Hindlimb muscle (tissue), 1 donor: Measurements from ENCODE around the gene ATF4. TPM values are rescaled to one million over a fixed set of nuclear protein-coding genes. Genes with fewer than 3 reads are reported as not detected.
"Not testable (repeated sequence)": the region's sequence is repeated elsewhere in the genome, so short reads cannot be mapped to it uniquely, and the experiment has no call there.

Source experiments
- DNase-seq: peaks from one replicate; pipeline ENCODE4 v3.0.0-alpha.2; 2013
- polyA plus RNA-seq: library from polyadenylated mRNA; unstranded; fragments of 120-200 nt; gene quantifications from one replicate; pipeline ENCODE4 v1.2.1, GENCODE V29; 2013; ENCODE audit not compliant: insufficient read length

Gene ATF4
- polyA plus RNA-seq, 1 donor, result 326 TPM

- DNase-seq, result no peak
Measured at GRCh38 chr22:39489094-39490068, 31.0 kb upstream of the ATF4 start.

DNA sequence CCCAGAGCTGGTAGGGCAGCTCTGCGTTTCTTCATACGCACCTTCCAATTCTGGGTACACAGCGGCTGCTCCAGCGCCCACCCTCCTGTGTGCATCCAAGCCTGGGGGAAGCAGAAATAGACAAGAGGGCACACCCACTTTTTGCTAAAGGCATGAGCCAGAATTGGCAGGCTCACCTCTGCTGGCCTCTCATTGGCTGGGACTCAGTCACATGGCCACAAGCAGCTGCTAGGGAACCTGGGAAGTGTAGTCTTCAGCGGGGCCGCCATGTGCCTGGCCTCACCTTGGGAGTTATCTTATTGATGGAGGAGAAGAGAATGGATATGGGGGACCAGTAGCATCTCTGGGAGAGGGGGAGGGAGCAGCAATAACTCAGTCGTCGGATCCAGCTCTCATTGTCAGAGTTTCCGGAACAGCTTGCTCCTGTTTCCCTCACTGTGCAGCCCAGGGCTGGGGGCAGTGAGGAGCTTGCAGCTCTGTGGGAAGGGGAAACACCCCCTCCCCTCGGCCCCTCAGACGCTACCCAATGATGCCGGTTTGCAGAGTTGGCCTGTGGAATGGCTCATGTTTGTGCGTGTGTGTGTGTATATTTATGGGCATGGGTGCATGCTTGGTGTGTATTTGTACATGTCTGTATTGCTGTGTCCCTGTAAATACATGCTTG is 30.1 kb upstream of the ATF4 start:
- peak; percentile 67 for DNase-seq

DNA sequence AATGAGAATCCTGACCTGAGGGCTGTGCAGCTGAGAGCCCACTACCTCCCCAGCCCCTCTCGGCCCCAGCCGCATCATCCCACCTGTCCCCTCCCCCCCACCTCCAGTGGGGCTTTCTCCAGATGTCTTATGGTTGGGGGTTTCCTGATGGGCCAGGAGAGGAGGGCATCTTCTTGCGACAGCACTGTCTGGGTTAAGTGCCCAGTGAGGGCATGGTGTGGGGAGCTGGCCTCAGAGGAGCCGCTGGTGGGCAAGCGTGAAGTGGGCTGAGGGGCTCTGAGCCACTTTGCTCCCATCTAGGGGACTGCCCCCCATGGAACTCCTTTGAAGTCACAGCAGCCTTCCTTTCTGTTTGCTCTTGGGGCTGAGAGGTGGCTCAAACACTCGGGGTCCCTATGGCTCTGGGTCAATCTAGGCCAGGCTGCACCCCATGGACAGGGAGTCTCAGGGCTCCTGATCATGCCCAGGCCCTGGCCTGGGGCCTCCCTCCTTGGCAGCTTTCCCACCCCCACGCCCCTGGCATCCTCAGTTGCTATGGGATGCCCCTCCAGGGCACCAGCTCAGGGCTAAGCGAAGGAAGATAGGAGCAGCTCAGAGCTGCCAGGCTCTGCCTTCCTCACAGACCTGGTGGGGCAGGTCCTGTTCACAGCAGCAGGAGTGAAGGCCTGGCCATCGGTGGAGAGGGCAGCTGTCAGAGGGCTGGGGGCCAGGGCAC is 29.2 kb upstream of the ATF4 start:
- no peak for DNase-seq

GRCh38 chr22:39491696-39492095 is 28.7 kb upstream of the ATF4 start:
- DNase-seq, result no peak

- DNase-seq, result no peak
Measured at GRCh38 chr22:39492186-39492585, 28.2 kb upstream of the ATF4 start.

DNA sequence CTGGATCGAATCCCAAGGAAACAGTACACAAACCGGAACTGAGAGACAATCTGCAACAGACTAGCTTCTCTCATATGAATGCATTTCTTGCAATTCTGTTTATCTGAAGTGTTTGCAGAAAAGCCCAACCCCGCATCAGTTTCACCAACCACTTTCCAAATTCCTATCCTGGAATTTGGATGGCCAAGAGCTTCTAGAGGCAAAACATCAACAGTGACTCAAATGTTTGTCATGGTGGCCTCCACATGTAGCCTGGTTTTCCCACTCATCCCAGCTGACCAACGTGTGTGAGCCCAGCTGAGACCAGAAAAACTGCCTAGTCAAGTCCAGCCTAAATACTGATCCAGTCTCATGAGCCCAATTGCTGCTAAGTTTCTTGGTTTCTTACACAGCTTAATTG is 26.6 kb upstream of the ATF4 start:
- no peak for DNase-seq

DNA sequence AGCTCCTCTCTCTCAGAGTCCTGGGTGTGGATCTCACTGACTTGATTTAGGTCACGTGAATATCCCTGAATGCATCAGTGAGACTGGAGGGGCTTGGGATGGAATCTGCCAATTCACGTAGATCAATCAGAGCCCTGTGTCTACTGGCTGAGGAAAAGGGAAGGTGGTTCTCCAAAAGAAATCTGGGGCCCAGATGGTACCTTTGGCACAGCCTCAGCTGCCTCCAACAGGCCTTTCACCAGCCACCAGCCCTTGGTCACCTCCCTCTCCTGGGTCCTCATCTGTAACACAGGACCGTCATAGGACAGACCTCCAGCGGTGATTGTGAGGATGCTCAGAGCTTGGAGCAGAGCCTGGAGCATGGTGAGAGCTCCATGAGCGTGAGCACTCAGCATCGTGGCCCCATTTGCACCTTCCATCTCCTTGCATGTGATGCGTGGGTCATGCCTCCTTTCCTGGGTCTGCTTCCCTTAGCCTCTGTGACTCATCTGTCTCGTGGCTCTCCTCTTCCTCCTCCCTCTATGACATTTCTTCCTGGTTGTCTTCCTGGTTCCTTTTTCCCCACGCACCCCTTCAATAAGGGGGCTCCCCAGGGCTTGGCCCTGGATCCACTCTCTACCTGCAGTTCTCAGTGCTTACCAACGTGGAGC is 25.8 kb upstream of the ATF4 start:
- no peak for DNase-seq

DNA sequence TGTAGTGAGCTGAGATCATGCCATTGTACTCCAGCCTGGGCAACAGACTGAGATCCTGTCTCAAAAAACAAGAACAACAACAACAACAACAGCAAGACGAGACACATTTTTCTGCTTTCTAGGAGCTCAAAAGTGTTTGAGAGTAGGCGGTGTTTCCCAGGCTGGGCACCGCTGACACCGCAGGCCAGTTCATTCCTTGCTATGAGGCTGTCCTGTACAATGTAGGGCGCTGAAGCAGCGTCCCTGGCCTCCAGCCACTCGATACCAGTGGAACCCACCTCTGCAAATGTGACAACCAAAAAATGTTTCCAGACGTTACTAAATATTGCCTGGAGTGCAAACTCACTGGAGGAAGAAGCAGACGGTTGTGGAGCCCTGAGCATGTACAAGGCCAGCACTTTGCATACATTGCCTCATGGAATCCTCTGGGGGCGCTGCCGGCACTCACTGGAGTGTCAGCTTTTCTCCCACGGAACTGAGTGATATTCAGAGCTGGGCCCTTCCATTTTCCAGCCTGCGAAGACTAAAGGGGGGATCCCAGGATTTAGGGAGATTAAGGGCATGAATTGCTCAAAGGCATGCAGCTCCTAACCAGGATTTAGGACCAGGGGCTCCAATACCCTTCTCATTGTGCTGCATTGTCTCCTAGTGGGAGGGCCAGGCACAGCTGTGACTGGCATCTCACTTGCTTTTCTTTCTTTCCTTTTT is 24.1 kb upstream of the ATF4 start:
- peak; percentile 74 for DNase-seq

DNA sequence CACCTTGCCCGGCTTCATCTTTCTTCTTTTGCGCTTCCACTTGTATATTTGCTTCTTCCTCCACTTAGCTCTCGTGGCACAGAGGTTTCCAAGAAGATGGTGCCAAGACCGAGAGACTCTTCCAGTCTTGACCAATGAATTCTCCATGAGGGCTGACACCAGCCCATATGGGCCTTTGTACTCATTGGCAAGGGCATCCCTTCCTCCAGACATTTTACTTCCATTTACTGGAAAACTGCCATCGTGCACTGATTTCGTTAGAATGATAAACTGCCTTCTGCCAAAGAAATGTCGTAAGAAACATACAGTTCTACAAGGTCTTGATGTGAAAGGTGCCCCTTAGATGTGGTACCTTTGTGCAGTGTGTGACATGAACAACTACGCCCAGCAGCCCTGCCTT is 22.9 kb upstream of the ATF4 start:
- DNase-seq, result no peak

GRCh38 chr22:39498368-39498767 is 22.0 kb upstream of the ATF4 start:
- DNase-seq, result no peak

- no peak for DNase-seq
Measured at GRCh38 chr22:39498802-39499201, 21.6 kb upstream of the ATF4 start.

GRCh38 chr22:39500101-39500500 is 20.3 kb upstream of the ATF4 start:
- no peak for DNase-seq

GRCh38 chr22:39501644-39502108 is 18.7 kb upstream of the ATF4 start:
- DNase-seq, result no peak

DNA sequence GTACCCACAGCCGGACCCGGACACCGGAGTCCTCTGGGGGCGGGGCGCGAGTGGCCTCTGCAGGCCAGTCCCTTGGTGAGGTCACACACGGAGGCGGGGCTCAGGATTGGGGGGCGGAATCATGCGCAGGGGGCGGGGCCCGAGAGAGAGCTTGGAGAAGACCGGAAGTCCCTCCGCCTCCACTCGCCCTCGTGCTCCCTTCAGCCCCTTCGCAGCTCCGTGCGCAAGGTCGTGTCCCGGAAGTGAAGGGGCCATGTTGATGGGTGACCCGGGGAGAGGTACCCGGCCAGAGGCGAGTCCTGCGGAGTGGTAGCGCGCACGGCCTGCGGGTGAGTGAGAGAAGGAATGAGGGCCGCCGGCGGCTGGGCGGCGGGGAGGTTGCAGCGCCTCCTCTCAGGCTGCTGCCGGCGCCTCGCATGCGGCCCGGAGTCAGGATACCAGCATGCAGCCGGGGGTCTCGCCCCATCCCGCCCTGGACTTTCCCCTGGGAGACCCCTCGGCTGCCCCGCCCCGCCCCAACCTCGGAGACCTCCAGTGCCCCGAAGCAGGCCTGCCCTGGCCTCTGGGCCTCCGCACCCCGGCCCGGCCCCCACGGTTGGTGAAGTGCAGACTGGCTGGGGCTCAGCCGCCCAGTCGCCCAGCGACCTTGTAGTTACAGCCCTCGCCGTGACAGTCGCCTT is 18.1 kb upstream of the ATF4 start, which contains the start of gene MIEF1:
TSS of gene MIEF1 (plus strand) at position 182 of the 680 bp plus-strand sequence. CDS start 9,005 bp downstream, outside the sequence.
- peak; percentile 97 for DNase-seq

DNA sequence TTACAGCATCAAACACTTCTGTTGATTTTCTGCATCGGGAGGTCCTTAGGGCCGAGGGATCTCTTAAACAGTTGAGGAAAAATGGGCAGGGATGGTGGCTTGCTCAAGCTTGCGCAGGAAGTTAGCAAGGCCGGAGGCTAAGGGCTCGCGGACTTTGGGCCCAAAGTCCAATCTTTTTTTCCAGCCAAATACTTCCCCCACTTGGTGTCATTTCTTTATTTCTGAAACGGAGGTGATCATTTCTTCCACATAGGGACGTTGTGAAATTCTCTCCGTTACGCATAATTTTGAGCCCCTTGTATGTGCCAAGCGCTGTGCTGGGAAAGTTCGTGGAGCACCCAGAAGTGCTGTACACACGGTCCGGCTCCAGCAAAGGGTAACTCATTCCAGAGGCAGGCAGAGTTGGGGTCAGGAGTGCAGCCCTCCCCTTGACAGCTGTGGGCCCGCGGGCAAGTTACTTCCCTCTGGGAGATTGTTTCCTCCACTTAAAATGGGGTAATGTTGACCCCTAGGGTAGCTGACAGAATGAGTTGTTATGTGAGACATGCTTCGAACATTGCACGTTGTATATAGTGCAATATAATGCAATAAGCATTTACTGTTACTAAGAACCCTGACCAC is 17.5 kb upstream of the ATF4 start:
- DNase-seq, result no peak

- no peak for DNase-seq
Measured at GRCh38 chr22:39503630-39504029, 16.7 kb upstream of the ATF4 start.

GRCh38 chr22:39504071-39504470 is 16.3 kb upstream of the ATF4 start:
- no peak for DNase-seq

- DNase-seq, result not testable (repeated sequence)
Measured at GRCh38 chr22:39507021-39507420, 13.3 kb upstream of the ATF4 start.

- DNase-seq, result no peak
Measured at GRCh38 chr22:39508393-39508792, 12.0 kb upstream of the ATF4 start.

- no peak for DNase-seq
Measured at GRCh38 chr22:39510529-39511149, 9.7 kb upstream of the ATF4 start.
